ENCODE measurements around the gene AJAP1.

The AJAP1 gene

GRCh38 chr1:4729090-4729471 lies 74.7 kb downstream of the AJAP1 start:
- in situ Hi-C loops (cut with MboI; ENCODE audit: low sequenced_read_pairs) = no loop called here

- in situ Hi-C loops (cut with MboI; ENCODE audit: low sequenced_read_pairs) = no loop called here
These were observed 75.7 kb downstream of the AJAP1 start for GRCh38 chr1:4730078-4730477.

GRCh38 chr1:4733446-4734177 lies 79.2 kb downstream of the AJAP1 start:
- in situ Hi-C loops (cut with MboI; ENCODE audit: low sequenced_read_pairs) = no loop called here

- in situ Hi-C loops (cut with MboI; ENCODE audit: low sequenced_read_pairs) = no loop called here
These were observed 79.8 kb downstream of the AJAP1 start for GRCh38 chr1:4734219-4734618.

GRCh38 chr1:4734791-4735190 lies 80.4 kb downstream of the AJAP1 start:
- in situ Hi-C loops (cut with MboI; ENCODE audit: low sequenced_read_pairs) = no loop called here

DNA sequence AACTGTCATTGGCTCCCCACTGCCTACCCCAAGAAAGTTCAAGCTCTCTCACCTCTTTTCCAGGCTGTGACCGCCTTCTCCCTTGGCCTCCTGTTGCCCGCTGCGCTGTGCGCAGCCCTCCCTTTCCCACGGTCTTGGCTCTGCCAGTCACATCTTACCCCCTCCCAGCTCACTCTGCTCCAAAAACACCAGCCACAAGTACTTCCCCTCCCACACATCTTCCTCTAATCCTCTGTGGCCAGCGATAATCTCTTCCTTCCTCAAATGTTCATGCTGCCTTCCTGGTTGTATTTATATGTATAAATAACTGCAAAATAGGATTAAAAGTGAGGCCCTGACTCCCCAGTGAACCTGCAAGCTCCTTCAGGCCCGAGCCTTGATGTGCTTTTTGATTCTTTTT lies 81.8 kb downstream of the AJAP1 start:
- in situ Hi-C loops (cut with MboI; ENCODE audit: low sequenced_read_pairs) = no loop called here

GRCh38 chr1:4741876-4742423 lies 87.5 kb downstream of the AJAP1 start:
- in situ Hi-C loops (cut with MboI; ENCODE audit: low sequenced_read_pairs) = no loop called here

DNA sequence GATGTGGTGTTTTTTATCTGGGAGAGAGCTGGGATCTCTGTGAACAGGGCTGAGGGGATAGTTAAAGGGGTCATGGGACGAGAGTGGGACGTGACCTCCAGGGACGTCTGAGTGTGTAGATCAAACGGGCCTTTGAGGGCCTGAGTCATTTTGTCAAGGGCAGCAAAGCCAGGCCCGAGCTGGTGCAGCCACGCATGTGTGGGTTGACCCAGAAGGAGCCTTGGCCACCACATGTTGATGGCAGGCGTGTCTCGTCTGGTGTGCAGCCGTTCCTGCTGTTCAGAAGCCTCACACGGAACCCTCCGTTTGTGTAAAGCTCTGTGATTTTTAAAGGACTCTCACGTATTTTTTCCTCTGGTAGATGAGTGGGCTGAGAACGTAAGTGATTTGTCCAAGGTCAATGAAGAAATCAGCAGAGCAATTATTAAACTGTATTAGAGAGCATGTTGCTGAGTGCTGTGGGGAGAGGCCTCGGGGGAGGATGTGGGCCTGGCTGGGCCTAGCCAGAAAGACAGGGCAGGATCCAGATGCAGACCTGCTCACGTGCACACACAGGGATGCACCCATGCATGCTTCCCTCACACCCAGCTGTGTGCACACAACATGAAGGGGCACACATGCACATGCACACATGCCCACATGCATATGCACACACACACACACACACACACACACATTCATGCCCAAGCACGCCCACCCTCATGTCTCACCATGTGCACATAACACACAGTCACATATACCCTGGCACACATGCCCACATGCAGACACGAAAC lies 89.8 kb downstream of the AJAP1 start:
- in situ Hi-C loops (cut with MboI; ENCODE audit: low sequenced_read_pairs) = no loop called here

DNA sequence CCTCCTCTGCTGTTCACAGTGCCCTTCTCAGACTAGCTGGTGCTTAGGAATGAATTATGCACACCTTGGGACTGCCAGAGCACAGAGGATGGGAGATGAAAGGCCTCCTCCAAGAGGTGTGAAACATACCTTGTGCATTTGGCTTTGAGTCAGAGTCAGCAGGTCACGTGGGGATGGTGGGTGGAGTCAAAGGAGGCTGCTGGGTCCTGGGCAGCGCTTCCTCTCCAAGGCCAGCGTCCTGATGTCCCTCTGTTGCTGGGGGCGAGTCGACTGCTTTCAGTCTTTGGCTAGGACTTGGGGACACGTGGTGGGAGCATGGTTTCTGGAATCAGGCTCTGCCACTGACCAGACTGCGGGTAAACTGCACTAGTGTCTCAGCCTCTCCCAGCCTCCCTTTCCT lies 91.2 kb downstream of the AJAP1 start:
- in situ Hi-C loops (cut with MboI; ENCODE audit: low sequenced_read_pairs) = no loop called here

DNA sequence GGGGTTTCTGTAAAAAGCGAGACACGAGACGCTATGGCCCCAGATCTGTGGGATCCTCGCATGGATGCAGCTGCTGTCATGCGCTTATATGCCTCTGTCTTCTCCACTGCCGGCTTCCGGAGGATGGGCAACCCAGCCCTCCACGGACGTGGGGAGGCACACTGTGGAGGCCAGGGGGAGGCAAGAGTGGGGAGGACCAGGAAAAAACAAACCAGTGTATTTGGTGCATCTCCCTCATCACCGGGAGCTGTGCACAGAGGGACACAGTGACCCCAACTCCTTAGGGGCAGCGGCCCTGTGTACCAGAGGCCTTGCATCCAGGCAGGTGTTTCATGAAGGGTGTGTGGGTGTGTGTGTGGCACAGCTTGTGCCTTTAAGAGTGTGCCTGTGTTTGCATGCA lies 95.0 kb downstream of the AJAP1 start:
- in situ Hi-C loops (cut with MboI; ENCODE audit: low sequenced_read_pairs) = no loop called here

DNA sequence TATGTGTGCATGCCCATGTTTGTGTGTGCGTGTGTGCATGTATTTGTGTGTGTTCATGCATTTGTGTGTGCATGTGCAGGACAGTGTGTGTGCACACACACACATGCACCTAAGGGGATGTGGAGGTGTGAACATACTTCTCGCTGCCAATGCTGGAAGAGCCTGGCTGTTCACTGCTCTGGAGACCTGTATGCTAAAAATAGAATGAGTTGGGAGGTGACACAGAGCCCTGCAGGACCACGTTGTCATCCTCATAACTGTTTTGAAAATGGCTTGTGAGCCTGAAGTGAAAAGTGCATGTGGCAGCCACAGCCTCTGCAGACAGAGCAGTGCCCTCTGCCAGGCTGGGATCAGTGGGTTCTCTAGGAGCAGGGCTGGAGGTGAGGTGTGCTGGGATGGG lies 95.8 kb downstream of the AJAP1 start:
- in situ Hi-C loops (cut with MboI; ENCODE audit: low sequenced_read_pairs) = no loop called here

DNA sequence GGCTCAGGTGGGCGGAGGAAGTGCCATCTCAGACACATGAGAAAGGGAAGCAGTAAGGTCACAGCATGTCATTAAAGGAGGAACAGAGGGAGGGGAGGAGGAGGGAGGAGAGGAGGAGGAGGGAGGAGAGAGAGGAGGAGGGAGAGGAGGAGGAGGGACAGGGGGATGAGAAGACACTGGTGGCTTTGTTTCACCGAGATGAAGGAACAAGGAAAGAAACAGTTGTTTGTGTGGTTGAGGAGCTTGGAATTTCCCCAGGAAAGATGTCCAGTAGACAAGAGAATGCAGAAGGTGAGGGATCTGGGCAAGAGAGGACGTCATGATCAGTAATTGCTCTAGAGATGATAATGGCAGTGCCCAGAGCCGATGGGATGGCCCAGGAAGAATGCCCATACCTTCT lies 97.7 kb downstream of the AJAP1 start:
- in situ Hi-C loops (cut with MboI; ENCODE audit: low sequenced_read_pairs) = no loop called here

DNA sequence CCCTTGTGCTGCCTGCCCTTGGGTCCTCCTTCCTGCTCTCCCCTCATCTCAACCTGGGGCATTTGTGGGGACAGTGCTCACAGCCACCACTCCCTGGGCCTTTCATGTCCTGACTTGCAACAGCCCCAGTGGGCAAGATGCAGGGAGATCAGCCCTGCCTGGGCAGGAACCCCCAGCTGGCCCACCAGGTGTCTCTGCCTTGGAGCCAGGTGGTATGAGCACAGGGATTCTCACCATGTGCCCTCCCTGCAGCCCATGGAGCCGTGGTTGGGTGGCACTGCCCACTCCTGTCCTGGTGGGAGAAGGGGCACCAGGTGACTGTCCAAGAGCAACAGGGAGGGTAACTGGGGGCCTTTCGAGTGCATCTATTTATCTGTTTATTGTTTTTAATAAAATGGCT lies 100.4 kb downstream of the AJAP1 start:
- in situ Hi-C loops (cut with MboI; ENCODE audit: low sequenced_read_pairs) = no loop called here

- in situ Hi-C loops (cut with MboI; ENCODE audit: low sequenced_read_pairs) = no loop called here
These were observed 101.0 kb downstream of the AJAP1 start for GRCh38 chr1:4755301-4755845.

DNA sequence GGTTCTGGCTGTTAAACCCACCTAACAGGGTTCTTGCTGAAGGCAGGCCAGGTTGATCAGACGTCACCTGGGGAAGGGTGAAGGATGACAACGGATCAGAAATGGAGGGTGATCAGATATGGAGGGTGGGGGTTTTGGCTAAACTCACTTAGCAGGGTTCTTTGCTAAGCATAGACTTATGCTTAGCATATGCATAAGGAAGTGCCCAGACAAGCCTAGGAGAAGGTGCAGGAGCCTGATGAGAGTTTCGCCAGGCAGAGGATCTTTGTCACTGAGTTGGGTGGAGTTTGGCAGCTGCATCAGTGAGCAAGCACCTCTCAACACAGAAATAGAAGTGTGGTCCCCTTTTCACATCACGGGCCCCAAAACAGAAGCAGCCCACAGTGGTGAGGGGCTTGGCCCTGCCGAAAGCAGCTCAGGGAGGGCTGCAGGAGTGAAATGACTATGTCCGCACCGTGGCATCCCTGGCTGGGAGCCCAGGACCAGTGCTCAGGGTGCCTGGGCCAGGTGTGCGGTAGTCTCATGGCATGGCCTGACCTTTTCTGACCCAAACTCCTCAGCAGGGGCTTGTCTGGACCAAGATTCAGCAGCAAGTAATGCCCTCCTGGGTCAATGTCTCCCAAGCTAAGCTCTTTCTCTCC lies 101.6 kb downstream of the AJAP1 start:
- in situ Hi-C loops (cut with MboI; ENCODE audit: low sequenced_read_pairs) = no loop called here

DNA sequence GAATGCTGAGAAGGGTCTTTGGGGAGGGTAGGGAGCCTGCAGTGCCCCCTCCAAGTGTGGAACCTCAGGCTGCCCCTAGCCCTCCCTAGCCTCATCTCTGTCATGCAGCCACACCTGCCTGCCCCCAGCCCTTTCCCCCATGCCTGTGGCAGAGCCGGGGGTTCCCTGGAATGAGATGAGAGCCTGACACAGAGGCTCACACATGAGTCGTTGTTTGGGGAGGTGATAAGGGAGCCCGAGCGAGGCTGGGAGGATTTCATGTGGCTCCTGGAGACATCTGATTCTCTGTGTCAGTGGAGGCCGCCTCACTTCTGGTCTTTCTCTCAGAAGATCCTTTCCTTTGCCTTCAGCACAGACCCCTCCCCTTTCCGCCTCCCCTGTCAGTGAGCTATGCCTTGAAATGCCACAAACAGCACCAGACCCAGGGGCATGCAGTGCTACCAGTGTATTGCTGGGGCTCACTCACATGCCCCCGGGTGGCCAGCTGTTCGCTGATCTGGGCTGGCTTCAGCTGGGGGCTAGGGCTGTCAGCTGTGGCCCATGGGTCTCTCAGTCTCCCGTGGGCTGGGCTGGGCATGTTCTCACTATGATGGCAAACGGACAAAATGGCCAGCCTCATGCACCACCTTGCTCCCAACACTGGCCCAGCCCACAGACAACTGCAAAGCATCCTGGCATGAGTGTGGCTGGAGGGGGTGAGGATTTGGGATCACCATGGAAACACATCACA lies 102.6 kb downstream of the AJAP1 start:
- in situ Hi-C loops (cut with MboI; ENCODE audit: low sequenced_read_pairs) = no loop called here

DNA sequence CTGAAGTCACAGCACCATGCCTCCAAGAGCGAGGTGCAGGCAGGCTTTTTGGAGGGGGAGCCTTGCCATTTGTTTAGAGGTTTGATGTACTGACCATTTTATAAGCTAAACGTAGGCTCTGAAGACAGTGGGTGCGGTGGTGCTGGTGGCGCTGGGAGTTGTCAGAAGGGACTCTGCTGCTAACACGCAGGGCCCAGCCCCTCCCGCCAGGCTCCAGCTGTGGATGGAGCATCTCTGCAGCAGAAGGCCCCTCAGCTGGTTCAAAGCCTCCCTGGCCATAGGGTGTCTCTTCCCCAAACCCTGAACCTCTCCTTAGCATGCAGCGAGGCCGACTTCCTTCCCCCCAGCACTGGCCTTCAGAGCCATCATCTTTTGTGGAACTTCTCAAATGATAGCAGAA lies 105.3 kb downstream of the AJAP1 start:
- in situ Hi-C loops (cut with MboI; ENCODE audit: low sequenced_read_pairs) = no loop called here

DNA sequence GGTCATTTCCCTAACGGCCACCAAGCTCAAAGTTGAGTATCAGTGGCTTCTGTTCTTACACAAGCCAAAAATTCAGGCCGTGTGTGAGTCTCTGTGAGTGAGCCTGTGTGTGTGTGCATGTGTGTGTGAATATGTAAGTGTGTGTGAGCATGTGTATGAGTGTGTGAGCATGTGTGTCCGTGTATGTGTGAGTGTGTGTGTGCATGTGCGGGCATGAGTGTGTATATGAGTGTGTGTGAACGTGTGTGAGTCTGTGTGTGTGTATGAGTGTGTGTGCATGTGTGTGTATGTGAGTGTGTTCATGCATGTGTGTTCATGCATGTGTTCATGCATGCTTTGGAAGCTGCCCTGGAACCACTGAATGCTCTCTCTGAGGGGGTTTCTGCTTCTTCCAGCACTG lies 105.7 kb downstream of the AJAP1 start:
- in situ Hi-C loops (cut with MboI; ENCODE audit: low sequenced_read_pairs) = no loop called here

DNA sequence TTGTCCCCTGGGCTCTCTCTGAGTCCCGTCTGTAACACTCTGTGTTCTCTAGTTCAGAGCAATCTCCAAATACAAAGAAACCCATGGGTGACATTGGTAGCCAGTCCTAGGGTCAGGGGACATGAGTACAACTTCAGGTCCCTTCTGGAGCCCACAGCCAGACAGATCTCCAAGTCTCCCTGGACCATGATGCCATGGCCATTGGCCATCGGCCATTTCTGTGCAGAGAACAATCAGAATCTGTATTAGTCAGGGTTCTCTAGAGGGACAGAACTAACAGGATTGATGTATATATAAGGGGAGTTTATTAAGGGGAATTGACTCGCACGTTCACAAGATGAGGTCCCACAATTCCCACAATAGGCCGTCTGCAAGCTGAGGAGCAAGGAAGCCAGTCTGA lies 106.9 kb downstream of the AJAP1 start:
- in situ Hi-C loops (cut with MboI; ENCODE audit: low sequenced_read_pairs) = no loop called here

DNA sequence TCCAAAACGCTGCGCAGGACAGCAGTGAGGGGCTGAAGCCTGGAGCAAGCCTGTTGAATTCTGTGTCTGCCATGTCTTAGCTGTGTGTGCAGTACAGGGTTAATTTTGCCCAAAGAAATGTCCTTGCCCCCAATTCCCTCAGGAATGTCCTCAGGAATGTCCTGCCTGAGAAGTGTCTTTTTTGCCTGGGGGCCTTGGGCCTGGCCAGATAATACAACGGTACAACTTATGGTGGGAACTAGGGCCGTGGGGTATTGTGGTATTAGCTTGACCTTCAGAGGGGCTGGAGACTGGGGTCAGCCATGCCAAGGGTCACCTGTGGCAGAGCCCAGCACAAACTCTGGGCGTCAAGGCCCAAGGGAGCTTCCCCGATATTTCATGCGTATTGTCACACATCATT lies 107.7 kb downstream of the AJAP1 start:
- in situ Hi-C loops (cut with MboI; ENCODE audit: low sequenced_read_pairs) = no loop called here

DNA sequence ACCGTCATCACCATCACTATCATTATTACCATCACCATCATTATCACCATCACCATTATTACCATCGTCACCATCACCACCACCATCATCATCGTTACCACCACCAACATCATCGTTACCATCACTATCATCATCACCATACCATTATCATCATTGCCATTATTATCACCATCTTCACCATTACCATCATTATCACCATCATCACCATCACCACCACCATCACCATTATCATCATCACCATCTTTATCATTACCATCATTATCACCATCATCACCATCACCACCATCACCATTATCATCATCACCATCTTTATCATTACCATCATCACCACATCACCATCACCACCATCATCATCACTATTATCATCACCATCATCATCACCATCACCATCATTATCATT lies 112.9 kb downstream of the AJAP1 start:
- in situ Hi-C loops (cut with MboI; ENCODE audit: low sequenced_read_pairs) = no loop called here
